IPS-18c (cell line): ENCODE data around the gene ADAM8.
A peak's percentile ranks its signal among the peaks of the same experiment; 100 is the strongest.

Experiments used
- H3K4me3 ChIP-seq: 2 replicates; pipeline ENCODE4 v1.7.0; 2013; ENCODE audit warnings: low read depth, mild to moderate bottlenecking, low read length, moderate library complexity; ENCODE audit not compliant: insufficient read depth
- H3K9me3 ChIP-seq: one replicate; pipeline ENCODE4 v1.6.1; 2013; ENCODE audit warnings: mild to moderate bottlenecking, low read length, moderate library complexity; ENCODE audit not compliant: control insufficient read depth, insufficient read depth

ADAM8 gene

DNA sequence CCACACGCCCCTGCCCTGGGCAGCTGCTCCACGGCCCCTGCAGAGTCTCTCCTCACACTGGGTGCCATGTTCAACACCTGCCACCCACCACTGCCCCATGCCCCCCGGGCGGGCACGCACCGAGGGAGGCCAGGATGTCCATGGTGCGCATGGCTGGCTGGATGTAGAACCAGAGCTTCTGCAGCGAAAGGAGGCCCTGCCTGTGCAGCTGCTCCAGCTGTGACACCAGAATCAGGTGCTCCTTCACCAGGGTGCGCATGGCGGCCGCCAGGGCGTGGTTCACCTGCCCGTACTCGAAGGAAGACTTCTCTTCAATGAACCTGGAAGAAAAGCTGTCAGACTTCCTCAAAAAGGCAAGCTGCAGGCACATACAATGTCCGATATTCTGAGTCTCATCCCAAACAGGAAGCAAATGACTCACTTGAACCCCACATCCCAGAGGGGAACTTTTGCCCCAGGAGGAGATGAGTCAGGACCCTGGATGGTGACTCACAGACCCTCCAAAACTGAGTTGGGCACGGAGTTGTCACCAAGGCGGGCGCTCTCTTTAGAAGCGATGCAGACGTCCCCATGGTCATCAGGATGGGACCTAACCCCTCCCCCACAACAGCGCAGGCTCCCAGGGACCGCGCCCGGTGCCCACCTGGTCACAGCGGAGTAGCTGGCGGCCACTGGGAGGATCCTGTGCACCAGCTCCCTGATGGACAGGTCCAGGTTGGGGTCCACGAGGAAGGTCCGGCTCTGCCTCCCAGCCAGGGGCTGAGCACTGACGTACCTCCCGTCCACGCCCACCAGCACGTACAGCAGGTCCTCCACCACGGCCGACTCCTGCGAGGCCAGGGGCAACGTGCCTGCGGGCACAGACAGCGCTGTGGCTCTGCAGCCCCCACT is 16.5 kb upstream of the ADAM8 start:
- Histone ChIP-seq H3K9me3 (no peaks in the 10 kb centered on the region), H3K4me3 (no peak overlapping the region)

- H3K4me3 ChIP-seq: no peak overlapping the region
- H3K9me3 ChIP-seq: no peaks in the 10 kb centered on the region
Observed at GRCh38 chr10:133289761-133290160, 13.1 kb upstream of the ADAM8 start.

- H3K9me3 ChIP-seq: no peaks in the 10 kb centered on the region
- no peak overlapping the region for H3K4me3 ChIP-seq
Observed at GRCh38 chr10:133287832-133288500, 11.3 kb upstream of the ADAM8 start.

- no peak overlapping the region for H3K4me3 ChIP-seq
Observed at GRCh38 chr10:133286366-133286765, 9.7 kb upstream of the ADAM8 start.

GRCh38 chr10:133285217-133285616 is 8.5 kb upstream of the ADAM8 start:
- Histone ChIP-seq H3K9me3 (no peaks in the 10 kb centered on the region), H3K4me3 (no peak overlapping the region)

More at GRCh38 chr10:133286366-133286765, 9.7 kb upstream of the ADAM8 start:
- H3K9me3 ChIP-seq: no peaks in the 10 kb centered on the region

GRCh38 chr10:133283931-133284330 is 7.3 kb upstream of the ADAM8 start:
- Histone ChIP-seq H3K9me3 (no peaks in the 10 kb centered on the region), H3K4me3 (no peak overlapping the region)

- Histone ChIP-seq H3K4me3 (no peak overlapping the region), H3K9me3 (no peaks in the 10 kb centered on the region)
Observed at GRCh38 chr10:133282846-133283390, 6.2 kb upstream of the ADAM8 start.

DNA sequence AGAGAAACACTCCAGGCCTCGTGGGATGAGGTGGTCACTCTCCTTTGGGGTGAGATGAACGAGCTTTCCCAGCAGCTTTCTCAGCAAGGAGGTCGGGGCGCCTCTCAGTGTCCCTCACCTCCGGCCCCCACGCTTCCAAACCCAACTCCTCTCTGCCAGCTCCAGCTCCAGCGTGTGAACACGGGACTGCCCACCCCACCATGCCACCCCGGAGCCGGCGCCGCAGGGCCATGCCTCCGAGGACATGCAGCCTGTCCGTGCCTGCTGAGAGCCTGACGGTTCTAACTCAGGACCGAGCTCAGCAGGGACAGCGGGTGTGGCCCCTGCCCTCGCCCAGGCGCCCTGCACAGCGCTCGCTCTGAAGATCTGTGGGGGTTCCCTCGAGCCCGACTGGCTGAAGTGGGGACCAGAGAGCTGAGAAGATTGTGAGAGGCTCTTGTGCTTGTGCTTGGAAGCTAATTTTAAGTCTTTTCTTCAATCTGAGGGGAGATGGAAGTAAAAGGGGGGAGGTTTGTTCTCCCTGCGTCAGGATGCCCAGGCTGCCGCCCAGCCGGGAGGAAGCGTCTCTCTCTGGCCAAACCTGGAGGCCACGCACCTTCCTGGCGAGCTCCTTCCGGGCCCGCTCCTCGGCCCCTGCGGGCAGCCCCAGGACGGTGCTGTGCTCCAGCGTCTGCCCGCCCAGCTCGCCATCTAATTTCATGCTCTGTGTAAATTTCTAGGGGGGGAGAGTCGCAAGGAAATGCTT is 5.1 kb upstream of the ADAM8 start:
- H3K9me3 ChIP-seq: no peaks in the 10 kb centered on the region

GRCh38 chr10:133281084-133281483 is 4.4 kb upstream of the ADAM8 start:
- Histone ChIP-seq H3K4me3 (no peak overlapping the region), H3K9me3 (no peaks in the 10 kb centered on the region)

More for the DNA sequence above, 5.1 kb upstream of the ADAM8 start:
- H3K4me3 ChIP-seq: no peak overlapping the region

- Histone ChIP-seq H3K4me3 (no peak overlapping the region), H3K9me3 (no peaks in the 10 kb centered on the region)
Observed at GRCh38 chr10:133280391-133281059, 3.9 kb upstream of the ADAM8 start.

DNA sequence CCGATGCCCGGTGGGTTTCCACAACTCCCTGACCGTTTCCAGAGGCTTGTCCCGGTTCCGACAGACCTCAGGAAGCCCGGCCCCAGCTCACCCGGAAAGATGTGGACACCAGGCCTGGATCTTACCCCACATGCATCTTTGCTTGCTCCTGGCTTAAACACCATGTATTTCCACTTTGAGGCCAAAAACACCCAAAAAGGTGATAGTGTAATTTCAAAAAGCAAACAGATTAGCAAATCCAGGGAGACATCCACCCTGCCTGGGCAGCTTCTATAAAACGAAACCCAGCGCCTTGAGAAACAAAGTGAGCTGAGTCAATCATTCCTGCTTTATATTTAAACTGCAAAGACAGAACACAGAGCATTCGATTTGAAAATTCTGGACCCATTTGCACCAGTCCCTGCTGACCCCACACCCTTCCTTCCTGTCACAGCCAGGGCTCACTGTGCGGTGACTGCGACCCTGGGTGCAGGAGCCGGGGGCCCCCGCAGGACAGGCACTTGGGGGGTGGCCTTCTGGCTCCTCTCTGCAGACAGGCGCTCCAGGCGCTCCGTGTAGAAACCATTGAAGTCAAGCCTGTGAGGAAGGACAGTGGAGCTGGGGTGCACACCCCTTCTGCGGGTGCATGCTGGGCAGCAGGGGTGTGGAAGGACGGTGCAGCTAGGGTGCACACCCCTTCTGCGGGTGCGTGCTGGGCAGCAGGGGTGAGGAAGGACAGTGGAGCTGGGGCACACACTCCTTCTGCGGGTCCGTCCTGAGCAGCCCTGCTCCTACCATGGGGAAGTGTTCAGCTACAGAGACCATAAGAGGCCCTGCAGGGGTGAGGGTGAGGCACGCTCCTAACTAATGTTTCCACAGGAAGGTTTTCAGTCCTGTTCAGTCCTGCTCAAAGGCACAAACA is 2.9 kb upstream of the ADAM8 start:
- H3K9me3 ChIP-seq: no peaks in the 10 kb centered on the region
- H3K4me3 ChIP-seq: no peak overlapping the region

GRCh38 chr10:133278577-133279265 is 2.1 kb upstream of the ADAM8 start:
- no peak overlapping the region for H3K4me3 ChIP-seq
- no peaks in the 10 kb centered on the region for H3K9me3 ChIP-seq

DNA sequence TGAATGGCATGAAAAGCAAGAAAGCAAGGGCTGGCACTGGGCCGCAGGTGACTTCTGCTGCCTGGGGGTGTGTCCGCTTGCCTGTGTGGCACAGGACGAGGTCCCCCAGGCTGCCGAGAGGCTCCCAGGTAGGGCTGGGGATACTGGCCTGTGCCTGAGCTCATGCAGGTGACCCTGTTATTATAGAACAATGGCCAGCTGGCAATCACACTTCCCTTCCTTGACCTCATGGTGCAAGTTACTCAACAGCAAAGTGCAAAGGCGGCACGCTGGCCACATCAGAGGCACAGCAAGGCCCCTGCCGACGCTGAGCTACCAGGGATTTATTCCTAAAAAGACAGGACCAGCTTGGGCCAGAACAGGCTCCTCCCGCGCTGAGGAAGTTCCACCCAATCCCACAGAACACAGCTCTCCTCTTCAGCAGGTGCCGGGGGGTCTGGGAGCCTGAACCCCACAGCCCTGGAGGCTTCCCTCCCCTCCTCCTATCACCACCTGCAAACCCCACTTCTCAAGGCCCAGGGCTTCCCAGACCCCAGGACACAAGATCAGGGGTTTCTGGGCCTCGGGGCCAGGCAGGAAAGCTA is 1.4 kb upstream of the ADAM8 start:
- Histone ChIP-seq H3K4me3 (no peak overlapping the region), H3K9me3 (no peaks in the 10 kb centered on the region)

DNA sequence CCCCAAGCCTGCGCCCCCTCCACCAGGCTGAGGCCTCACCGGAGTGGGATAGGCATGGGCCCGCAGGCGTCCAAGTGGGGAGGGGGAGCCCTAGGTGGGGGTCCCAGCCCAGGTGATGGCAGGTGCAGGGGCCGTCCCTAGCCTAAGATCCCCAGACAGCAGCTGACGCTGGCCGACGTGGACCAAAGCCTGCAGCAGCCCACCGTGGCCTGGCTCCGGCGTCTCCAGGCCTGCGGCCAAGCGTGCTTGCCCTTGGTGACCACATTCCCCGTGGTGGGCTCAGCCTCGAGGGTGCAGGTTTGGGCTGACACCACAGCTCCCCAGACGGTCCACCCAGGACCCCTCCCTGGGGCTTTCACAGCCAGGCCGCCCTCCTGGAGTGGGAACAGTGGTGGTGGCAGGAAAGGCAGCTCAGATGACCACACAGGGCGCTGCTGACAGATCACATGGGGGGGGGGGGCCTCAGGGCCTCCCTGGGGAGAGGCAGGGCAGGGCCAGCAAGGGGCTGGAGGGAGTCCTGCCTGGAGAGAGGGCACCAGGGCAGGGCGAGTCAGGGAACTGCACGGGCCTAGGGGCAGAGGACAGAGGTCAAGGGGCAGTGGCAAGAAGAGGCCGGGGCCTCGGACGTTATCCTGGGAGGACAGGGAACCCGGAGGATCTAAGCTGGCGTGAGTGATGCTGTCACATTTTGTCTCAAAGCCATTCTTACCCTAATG is 767 bp upstream of the ADAM8 start:
- Histone ChIP-seq H3K9me3 (no peaks in the 10 kb centered on the region), H3K4me3 (peak overlapping the region; percentile 28)

DNA sequence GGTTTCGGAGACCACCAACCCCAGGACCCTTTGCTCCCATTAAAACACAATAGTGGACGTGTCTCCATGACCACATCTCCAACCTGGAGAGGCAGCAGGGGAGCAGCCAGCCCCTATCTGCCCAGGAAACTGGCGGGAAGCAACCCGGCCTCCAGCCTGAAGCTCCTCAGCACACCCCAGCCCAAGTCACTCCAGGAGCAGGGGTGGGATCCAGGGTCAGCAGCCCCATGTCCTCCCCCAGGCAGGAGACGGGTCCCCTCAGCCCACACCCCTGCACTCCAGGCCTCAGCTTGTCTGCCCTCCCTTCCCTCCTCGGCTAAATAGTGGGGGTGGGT is 601 bp downstream of the ADAM8 start:
- H3K4me3 ChIP-seq: peak overlapping the region; percentile 40; the same call in 1 of the 2 replicates
- H3K9me3 ChIP-seq: no peaks in the 10 kb centered on the region
